ENCODE results near the gene GPC6.

GRCh38 chr13:93228643-93228937 lies 2.0 kb downstream of the GPC6 start:
- no peak for TF ChIP-seq CTCF (IDR thresholded peaks at IDR 0.05)
- TF ChIP-seq POLR2AphosphoS5 (IDR thresholded peaks at IDR 0.05; ENCODE audit: insufficient read depth in 1 of 2, low read depth in 1 of 2), result no peak

All from vagina (tissue), 2 donors.